ENCODE measurements around the gene SLC44A4. TPM values are rescaled to one million over a fixed set of nuclear protein-coding genes. Genes with fewer than 3 reads are reported as not detected.

The SLC44A4 gene
- total and polyA plus RNA-seq, 9 of the 15 experiments (the other 6 are each of a cell fraction or from before 2014, with no cell fraction given), result 7.9 to 18.6 (median 11.2) TPM

DNA sequence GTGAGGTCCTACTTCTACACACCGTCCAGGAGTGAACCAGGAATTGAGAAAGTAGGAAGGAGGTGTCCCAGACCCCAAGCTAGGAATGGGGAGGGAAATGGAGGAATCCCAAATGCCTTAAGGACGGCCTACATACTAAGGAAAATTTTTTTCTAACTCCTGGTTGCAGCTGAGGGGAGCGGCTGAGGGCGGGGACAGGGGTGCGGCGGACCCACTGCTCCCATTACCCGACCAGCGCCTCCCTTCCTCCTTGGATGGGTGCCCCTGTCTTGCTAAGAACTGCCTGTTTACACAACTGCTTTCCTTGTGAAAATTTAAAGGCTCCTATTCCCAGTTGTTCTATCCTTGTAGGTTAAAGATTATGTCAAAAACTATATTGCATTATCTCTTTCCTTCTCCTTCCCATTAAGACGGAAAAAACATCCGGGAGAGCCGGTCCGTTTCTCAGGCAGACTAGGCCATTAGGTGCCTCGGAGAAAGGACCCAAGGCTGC, 52.0 kb downstream of the SLC44A4 start (continued):
- TF ChIP-seq, protein P1, sequence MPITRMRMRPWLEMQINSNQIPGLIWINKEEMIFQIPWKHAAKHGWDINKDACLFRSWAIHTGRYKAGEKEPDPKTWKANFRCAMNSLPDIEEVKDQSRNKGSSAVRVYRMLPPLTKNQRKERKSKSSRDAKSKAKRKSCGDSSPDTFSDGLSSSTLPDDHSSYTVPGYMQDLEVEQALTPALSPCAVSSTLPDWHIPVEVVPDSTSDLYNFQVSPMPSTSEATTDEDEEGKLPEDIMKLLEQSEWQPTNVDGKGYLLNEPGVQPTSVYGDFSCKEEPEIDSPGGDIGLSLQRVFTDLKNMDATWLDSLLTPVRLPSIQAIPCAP (CRISPR knock-in tag; IDR thresholded peaks at IDR 0.05; ENCODE audit: borderline replicate concordance), result no peak
- 0 out of 2 replicates have a peak, but pooled peaks have one; percentile 71 for TF ChIP-seq ZNF347 (CRISPR knock-in tag; IDR thresholded peaks at IDR 0.05; ENCODE audit: low read depth)
- peak; percentile 49 for TF ChIP-seq SUPT5H (IDR thresholded peaks at IDR 0.05)
- TF ChIP-seq HLTF (IDR thresholded peaks at IDR 0.05), result 0 out of 2 replicates have a peak, but pooled peaks have one; percentile 7
- TF ChIP-seq ZNF57 (CRISPR knock-in tag; IDR thresholded peaks at IDR 0.05), result 0 out of 2 replicates have a peak, but pooled peaks have one; percentile 78
- TF ChIP-seq SIN3A (IDR thresholded peaks at IDR 0.05; ENCODE audit: borderline replicate concordance in 2 of 2, control insufficient read depth in 1 of 2, low read depth in 2 of 2, low read length in 2 of 2), result peak in 1 of 2 experiments; percentile 1; a peak in 1 of 4 replicates
- TF ChIP-seq NFIC (IDR thresholded peaks at IDR 0.05), result no peak
- peak; percentile 82 for TF ChIP-seq ERF (CRISPR knock-in tag; IDR thresholded peaks at IDR 0.05)
- TF ChIP-seq, protein P2, sequence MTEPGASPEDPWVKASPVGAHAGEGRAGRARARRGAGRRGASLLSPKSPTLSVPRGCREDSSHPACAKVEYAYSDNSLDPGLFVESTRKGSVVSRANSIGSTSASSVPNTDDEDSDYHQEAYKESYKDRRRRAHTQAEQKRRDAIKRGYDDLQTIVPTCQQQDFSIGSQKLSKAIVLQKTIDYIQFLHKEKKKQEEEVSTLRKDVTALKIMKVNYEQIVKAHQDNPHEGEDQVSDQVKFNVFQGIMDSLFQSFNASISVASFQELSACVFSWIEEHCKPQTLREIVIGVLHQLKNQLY (CRISPR knock-in tag; conservative IDR thresholded peaks at IDR 0.05), result 0 out of 4 replicates have a peak, but pooled peaks of 1 of the 2 experiments have one; percentile 61
- TF ChIP-seq, protein P3, sequence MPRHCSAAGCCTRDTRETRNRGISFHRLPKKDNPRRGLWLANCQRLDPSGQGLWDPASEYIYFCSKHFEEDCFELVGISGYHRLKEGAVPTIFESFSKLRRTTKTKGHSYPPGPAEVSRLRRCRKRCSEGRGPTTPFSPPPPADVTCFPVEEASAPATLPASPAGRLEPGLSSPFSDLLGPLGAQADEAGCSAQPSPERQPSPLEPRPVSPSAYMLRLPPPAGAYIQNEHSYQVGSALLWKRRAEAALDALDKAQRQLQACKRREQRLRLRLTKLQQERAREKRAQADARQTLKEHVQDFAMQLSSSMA (CRISPR knock-in tag; IDR thresholded peaks at IDR 0.05), result peak; percentile 46; the same call in 1 of the 2 replicates
- TF ChIP-seq, protein P4, sequence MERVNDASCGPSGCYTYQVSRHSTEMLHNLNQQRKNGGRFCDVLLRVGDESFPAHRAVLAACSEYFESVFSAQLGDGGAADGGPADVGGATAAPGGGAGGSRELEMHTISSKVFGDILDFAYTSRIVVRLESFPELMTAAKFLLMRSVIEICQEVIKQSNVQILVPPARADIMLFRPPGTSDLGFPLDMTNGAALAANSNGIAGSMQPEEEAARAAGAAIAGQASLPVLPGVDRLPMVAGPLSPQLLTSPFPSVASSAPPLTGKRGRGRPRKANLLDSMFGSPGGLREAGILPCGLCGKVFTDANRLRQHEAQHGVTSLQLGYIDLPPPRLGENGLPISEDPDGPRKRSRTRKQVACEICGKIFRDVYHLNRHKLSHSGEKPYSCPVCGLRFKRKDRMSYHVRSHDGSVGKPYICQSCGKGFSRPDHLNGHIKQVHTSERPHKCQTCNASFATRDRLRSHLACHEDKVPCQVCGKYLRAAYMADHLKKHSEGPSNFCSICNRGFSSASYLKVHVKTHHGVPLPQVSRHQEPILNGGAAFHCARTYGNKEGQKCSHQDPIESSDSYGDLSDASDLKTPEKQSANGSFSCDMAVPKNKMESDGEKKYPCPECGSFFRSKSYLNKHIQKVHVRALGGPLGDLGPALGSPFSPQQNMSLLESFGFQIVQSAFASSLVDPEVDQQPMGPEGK (CRISPR knock-in tag; IDR thresholded peaks at IDR 0.05; ENCODE audit: borderline replicate concordance), result 0 out of 2 replicates have a peak, but pooled peaks have one; percentile 54
- no peak for TF ChIP-seq RBM14 (IDR thresholded peaks at IDR 0.05; ENCODE audit: borderline replicate concordance, insufficient read depth, low read depth, low read length)
- 0 out of 4 replicates have a peak, but pooled peaks have one; percentile 3 to 5 for TF ChIP-seq RCOR1 (IDR thresholded peaks at IDR 0.05; ENCODE audit: borderline replicate concordance in 1 of 2, low read depth in 2 of 2, low read length in 2 of 2)
- TF ChIP-seq MAFG (tag; conservative IDR thresholded peaks at IDR 0.05), result 0 out of 2 replicates have a peak, but pooled peaks have one; percentile 10
- peak; percentile 91; the same call in 1 of the 2 replicates for TF ChIP-seq PHTF2 (CRISPR knock-in tag; IDR thresholded peaks at IDR 0.05)
- TF ChIP-seq KLF6 (CRISPR knock-in tag; IDR thresholded peaks at IDR 0.05; ENCODE audit: borderline replicate concordance), result peak; percentile 89
- peak; percentile 73; the same call in 1 of the 2 replicates for TF ChIP-seq ZNF696 (CRISPR knock-in tag; conservative IDR thresholded peaks at IDR 0.05)
- TF ChIP-seq KAT2B (IDR thresholded peaks at IDR 0.05; ENCODE audit: low read depth, low read length), result peak; percentile 48
- TF ChIP-seq MEIS2 (IDR thresholded peaks at IDR 0.05; ENCODE audit: partially characterized antibody), result no peak
- 0 out of 2 replicates have a peak, but pooled peaks have one; percentile 54 for TF ChIP-seq HMG20A (CRISPR knock-in tag; conservative IDR thresholded peaks at IDR 0.05)
- TF ChIP-seq HMG20B (CRISPR knock-in tag; IDR thresholded peaks at IDR 0.05), result 0 out of 2 replicates have a peak, but pooled peaks have one; percentile 73
- TF ChIP-seq CBFB (CRISPR knock-in tag; IDR thresholded peaks at IDR 0.05), result no peak
- no peak for TF ChIP-seq EP300 (IDR thresholded peaks at IDR 0.05; ENCODE audit: low read length)
- peak; percentile 52; the same call in 1 of the 2 replicates for TF ChIP-seq PYGO2 (tag; IDR thresholded peaks at IDR 0.05)
